ENCODE data around the gene TMIGD2. TPM values are rescaled to one million over a fixed set of nuclear protein-coding genes. Genes with fewer than 3 reads are reported as not detected.

Gene TMIGD2
- not detected in 5 replicates for total RNA-seq (2022; extraction: Qiagen RNA extraction)

GRCh38 chr19:4302243-4302640 is at the start of gene TMIGD2:
TSS of gene TMIGD2 (minus strand) at chr19:4302389. CDS start at chr19:4302385, 4 bp downstream.

GRCh38 chr19:4343370-4344307 is 41.5 kb upstream of the TMIGD2 start, which contains the start of gene MPND:
TSS of gene MPND (plus strand) at chr19:4343562. CDS start at chr19:4343594, 32 bp downstream.

DNA sequence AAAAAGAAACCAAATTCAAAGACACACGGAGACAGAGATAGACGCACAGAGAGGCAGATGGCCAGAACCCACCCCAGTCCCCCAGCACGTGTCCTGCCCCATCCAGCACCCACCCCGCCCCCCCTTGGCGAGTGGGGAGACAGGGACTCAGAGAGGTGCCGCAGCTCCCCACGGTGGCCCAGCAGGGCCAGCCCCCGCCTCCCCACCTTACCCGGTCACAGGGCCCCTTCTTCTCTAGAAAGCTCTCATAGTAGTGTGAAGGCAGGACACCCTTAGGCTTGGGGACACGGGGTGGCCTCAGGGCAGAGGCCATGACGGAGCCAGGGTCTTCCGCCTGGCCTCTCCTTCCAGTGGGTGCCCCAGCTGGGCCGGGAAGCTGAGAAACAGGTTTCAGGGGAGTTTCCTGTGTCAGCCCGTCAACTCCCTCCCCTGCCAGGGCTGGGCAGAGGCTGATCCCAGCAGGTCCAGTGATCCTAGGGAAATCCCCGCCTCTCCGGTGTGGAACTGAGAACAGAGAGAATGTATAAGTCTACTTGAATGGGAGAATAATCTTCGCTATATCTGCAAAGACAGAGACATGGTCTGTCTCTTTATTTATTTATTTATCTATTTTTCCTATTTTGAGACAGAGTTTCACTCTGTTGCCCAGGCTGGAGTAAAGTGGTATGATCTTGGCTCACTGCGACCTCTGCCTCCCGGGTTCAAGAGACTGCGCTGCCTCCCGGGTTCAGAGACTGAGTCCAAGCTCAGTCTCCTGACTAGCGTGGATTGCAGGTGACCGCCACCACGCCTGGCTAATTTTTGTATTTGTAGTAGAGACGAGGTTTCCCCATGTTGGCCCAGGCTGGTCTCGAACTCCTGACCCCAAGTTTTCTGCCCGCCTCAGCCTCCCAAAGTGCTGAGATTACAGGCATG is 36.5 kb upstream of the TMIGD2 start, which contains the start of gene STAP2:
Gene STAP2 (minus strand): TSS at position 387 of the 915 bp plus-strand sequence. CDS start 74 bp downstream, at position 313.

GRCh38 chr19:4304538-4305256 is 2.5 kb upstream of the TMIGD2 start, which contains the start of gene FSD1:
TSS of gene FSD1 (plus strand) at chr19:4304598. CDS start at chr19:4304747, 149 bp downstream.

DNA sequence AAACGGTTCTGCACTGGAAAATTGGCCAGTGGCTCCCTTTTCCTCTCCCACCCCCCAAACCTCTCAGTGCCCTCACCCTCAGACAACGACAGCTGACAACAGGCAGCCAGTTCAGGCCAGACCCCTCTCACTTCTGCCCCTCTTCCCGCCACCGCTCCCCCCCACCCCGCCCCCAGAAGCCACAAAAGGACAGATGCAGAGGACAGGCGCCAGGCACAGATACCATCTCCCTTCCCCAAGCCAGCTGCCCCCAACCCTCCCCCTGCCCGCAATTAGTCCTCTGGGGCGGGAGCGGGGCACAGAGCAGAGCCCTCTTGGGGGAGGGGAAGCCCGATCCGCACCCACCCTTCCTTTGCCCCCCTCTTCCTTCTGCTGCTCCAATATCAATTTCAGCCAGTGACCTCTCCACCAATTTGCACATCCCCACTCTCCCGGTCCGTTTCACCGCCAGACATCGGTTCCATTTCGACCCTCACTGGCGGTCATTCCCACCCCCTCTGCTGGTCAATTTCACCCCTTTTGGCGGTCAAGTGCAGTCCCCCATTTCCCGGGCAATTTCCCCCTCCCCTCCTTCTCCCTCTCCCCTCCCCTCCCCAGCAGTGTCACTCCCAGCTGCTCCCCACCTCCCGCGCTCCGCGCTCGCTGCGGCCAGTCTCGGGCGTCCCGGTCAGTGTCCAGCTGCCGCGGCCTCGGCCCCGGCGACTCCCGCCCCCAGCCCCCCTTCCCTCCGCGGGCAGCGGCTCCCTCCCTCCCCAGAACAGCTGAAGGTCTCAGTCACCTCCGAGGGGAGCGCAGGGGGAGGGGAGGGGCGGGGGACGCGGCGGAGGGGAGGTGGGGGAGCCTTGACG is 23.5 kb downstream of the TMIGD2 start, which contains the start of gene SHD:
Gene SHD (plus strand): TSS at position 848 of the 848 bp plus-strand sequence. CDS start 798 bp downstream, outside the sequence.

GRCh38 chr19:4246767-4247593 is 55.2 kb downstream of the TMIGD2 start, which contains the start of gene YJU2:
TSS of gene YJU2 (plus strand) at chr19:4247080. CDS start at chr19:4247147, 67 bp downstream.

Other genes with a start within 250 kb of the TMIGD2 start
- 13.8 to 27.4 TPM (median 23.8 TPM) in 5 replicates for gene ZBTB7A, start 235.5 kb downstream of the TMIGD2 start, total RNA-seq (2022; extraction: Qiagen RNA extraction)
- 126 to 204 TPM (median 182 TPM) in 5 replicates for gene MAP2K2, start 178.3 kb downstream of the TMIGD2 start, total RNA-seq (2022; extraction: Qiagen RNA extraction)
- 0.06 to 0.21 TPM (median 0.10 TPM) in 5 replicates for gene CREB3L3, start 148.8 kb downstream of the TMIGD2 start, total RNA-seq (2022; extraction: Qiagen RNA extraction)
- 23.7 to 37.0 TPM (median 31.4 TPM) in 5 replicates for gene SIRT6, start 119.8 kb downstream of the TMIGD2 start, total RNA-seq (2022; extraction: Qiagen RNA extraction)
- gene ANKRD24, start 119.7 kb downstream of the TMIGD2 start, total RNA-seq (2022; extraction: Qiagen RNA extraction): 0.21 to 0.34 TPM (median 0.27 TPM) in 5 replicates
- 2.8 to 5.0 TPM (median 3.4 TPM) in 5 replicates for gene EBI3, start 72.9 kb downstream of the TMIGD2 start, total RNA-seq (2022; extraction: Qiagen RNA extraction)
- gene YJU2, start 55.3 kb downstream of the TMIGD2 start, total RNA-seq (2022; extraction: Qiagen RNA extraction): 19.3 to 24.9 TPM (median 20.3 TPM) in 5 replicates
- gene SHD, start 23.1 kb downstream of the TMIGD2 start, total RNA-seq (2022; extraction: Qiagen RNA extraction): 0.06 to 0.14 TPM in 2 of 5 replicates, not detected in the others
- 6.7 to 8.0 TPM (median 7.6 TPM) in 5 replicates for gene FSD1, start 2.2 kb upstream of the TMIGD2 start, total RNA-seq (2022; extraction: Qiagen RNA extraction)
- gene STAP2, start 36.4 kb upstream of the TMIGD2 start, total RNA-seq (2022; extraction: Qiagen RNA extraction): not detected in 5 replicates
- 7.1 to 11.2 TPM (median 10.2 TPM) in 5 replicates for gene MPND, start 41.2 kb upstream of the TMIGD2 start, total RNA-seq (2022; extraction: Qiagen RNA extraction)
- gene SH3GL1, start 98.2 kb upstream of the TMIGD2 start, total RNA-seq (2022; extraction: Qiagen RNA extraction): 45.3 to 65.3 TPM (median 62.0 TPM) in 5 replicates
- gene CHAF1A, start 100.3 kb upstream of the TMIGD2 start, total RNA-seq (2022; extraction: Qiagen RNA extraction): 18.1 to 25.2 TPM (median 23.6 TPM) in 5 replicates
- 37.8 to 57.7 TPM (median 54.4 TPM) in 5 replicates for gene UBXN6, start 155.4 kb upstream of the TMIGD2 start, total RNA-seq (2022; extraction: Qiagen RNA extraction)
- 21.0 to 31.6 TPM (median 29.2 TPM) in 5 replicates for gene HDGFL2, start 169.9 kb upstream of the TMIGD2 start, total RNA-seq (2022; extraction: Qiagen RNA extraction)
- gene PLIN4, start 216.1 kb upstream of the TMIGD2 start, total RNA-seq (2022; extraction: Qiagen RNA extraction): 0.05 to 0.20 TPM (median 0.12 TPM) in 5 replicates
- gene PLIN5, start 232.8 kb upstream of the TMIGD2 start, total RNA-seq (2022; extraction: Qiagen RNA extraction): 0.10 to 0.21 TPM (median 0.13 TPM) in 4 of 5 replicates, not detected in the other
- 0.06 to 0.17 TPM (median 0.10 TPM) in 5 replicates for gene LRG1, start 237.6 kb upstream of the TMIGD2 start, total RNA-seq (2022; extraction: Qiagen RNA extraction)